CD4-positive, alpha-beta T cell treated with Interleukin-15 for 4 hours (primary cell): ENCODE measurements around the gene RAB34.

Experiments used
- DNase-seq: peaks from one replicate; pipeline ENCODE4 v3.0.0-alpha.2; 2020; ENCODE audit warnings: low spot score

The RAB34 gene

GRCh38 chr17:28717578-28718332, at the start of gene RAB34:
RAB34 (minus strand) TSS chr17:28717868; CDS start chr17:28717266, 602 bp downstream.
- DNase-seq, result no peak

GRCh38 chr17:28765038-28765437, 47.4 kb upstream of the RAB34 start:
- no peak for DNase-seq

- DNase-seq, result peak; percentile 84
Measured at GRCh38 chr17:28763804-28764266, 46.2 kb upstream of the RAB34 start.

DNA sequence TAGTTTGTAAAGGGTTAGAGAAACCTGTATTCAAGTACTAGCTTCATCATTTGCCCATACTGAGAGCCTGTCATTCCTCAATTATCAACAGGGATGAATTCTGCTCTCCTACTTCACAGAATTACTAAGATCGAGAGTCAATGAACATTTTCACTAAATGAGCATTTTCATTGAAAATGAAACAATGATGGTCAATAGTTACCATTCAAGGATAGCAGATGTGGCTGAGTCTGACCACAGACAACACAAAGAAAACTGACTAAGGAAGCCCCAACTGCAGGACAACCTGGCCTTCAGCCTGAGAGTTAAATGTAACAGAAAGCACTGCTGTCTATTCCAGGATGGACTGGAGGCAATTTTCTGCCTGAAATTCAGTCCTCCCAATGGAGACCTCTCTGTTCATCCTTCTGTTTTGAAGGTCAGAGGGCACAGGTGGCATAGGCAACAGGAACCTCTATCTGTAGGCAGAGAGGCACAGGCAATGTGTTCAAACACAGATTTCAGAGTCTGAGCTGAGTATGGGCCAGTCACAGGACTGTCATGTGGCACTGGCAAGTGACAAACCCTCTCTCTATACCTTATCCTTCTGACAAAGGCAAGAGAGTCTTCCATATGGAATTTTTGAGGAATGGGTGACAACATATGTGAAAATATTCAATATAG, 45.6 kb upstream of the RAB34 start:
- no peak for DNase-seq

GRCh38 chr17:28760601-28761562, 43.2 kb upstream of the RAB34 start:
- DNase-seq, result no peak

DNA sequence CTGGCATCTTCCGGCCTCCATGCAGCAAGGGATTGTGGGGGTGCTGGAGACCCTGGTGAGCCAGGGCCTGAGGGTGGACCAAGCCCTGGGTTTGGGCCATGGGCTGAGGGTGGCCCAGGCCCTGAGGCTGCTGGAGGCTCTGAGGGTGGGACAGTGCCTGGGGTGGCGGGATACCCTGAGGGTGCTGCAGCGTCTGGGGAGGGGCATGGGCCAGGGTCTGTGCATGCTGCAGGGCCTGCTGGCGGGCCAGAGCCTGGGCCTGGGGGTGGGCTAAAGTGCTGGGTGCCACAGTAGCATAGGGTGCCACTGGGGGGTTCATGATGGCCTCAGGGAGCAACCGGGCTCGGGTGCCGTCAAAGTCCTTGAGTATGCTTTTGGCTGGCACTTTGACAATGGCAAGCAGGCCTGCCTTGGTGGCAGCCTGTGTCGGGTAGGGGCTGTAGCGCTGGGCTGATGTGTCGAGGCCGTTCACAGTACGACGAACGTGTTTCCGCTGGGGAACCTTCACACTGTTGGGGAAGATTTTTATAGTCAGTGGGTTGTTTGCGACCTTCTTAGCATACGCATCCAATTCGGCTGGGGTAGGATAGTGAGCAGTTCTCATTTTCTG, 41.7 kb upstream of the RAB34 start:
- DNase-seq, result no peak

GRCh38 chr17:28758411-28759121, 40.9 kb upstream of the RAB34 start:
- no peak for DNase-seq

- DNase-seq, result no peak
Measured at GRCh38 chr17:28756049-28756804, 38.6 kb upstream of the RAB34 start.

- DNase-seq, result no peak
Measured at GRCh38 chr17:28755486-28755885, 37.8 kb upstream of the RAB34 start.

GRCh38 chr17:28751600-28752366, 34.1 kb upstream of the RAB34 start:
- no peak for DNase-seq

- peak; percentile 90 for DNase-seq
Measured at GRCh38 chr17:28750178-28751047, 32.7 kb upstream of the RAB34 start.

- no peak for DNase-seq
Measured at GRCh38 chr17:28749516-28750177, 32.0 kb upstream of the RAB34 start.

GRCh38 chr17:28748852-28749515, 31.3 kb upstream of the RAB34 start:
- no peak for DNase-seq

DNA sequence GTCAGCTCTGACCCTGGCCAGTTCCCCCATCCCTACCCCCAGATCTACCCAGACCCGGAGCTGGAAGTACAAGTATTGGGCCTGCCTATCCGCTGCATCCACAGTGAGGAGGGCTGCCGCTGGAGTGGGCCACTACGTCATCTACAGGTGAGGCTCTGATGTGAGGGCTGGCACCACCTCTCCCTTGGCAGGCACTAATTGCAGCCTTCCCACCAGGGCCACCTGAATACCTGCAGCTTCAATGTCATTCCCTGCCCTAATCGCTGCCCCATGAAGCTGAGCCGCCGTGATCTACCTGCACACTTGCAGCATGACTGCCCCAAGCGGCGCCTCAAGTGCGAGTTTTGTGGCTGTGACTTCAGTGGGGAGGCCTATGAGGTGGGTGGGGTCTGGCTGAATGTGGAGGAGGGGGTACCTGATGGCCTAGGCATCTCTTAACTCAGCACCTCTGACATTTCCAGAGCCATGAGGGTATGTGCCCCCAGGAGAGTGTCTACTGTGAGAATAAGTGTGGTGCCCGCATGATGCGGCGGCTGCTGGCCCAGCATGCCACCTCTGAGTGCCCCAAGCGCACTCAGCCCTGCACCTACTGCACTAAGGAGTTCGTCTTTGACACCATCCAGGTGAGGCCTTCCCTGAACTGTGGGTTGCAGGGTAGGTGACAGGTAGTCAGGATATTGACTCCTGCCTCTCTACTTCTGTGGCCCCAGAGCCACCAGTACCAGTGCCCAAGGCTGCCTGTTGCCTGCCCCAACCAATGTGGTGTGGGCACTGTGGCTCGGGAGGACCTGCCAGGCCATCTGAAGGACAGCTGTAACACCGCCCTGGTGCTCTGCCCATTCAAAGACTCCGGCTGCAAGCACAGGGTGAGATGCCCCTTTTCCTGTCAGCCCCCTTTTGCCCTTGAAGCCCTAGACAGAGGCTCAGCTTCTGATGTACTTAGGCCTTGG, 30.4 kb upstream of the RAB34 start:
- no peak for DNase-seq

DNA sequence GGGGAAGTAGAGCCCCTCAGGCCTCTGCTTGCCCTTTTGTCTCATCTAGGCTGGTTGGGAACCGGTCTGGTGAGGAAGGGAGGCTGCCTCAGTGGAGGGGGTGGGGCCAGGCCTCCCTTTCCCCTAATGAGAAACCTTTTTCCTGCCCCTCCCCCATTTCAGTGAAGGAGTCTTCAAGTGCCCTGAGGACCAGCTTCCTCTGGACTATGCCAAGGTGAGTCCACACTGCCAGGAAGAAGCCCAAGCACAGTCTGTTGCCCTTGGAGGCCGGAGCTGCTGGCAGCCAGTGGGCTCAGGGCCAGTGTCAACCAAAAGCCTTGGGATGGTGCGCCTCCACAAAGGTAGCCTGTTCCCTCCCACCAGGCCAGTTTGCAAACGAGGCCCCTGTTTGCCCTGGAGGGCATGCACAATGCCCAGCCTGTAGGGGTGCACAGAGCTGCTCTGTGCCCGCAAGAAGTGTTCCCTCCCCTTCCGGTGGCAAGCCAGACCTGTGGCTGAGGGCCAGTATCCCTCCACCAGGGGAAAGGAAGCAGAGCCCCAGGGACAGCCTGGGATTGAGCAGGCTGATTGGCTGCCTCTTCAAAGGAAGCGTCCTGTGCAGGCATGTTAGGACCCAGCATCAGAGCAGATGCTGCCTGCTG, 29.5 kb upstream of the RAB34 start:
- DNase-seq, result no peak

DNA sequence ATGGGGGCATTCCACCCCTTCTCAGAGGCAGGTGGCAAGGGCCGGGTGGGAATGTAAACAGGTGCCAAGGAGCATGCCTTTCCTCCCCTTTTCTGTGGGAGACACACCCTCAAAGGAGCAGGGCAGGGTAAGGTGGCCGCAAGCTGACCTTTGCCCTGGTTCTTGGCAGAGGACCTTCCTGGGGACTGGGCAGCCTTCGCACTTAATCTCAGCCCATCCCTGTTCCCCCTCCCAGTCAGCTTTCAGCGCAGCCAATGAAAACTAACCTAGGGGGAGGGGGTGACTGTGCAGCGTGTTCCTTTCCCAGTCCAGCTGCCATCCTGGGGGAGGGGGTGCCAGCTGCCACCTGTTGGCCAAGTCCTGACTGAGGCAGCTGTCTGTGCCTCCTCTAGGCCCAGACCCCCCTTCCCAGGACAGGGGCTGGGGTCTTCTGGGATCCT, 29.0 kb upstream of the RAB34 start:
- DNase-seq, result no peak
